ENCODE measurements around the gene L1TD1. TPM values are rescaled to one million over a fixed set of nuclear protein-coding genes. Genes with fewer than 3 reads are reported as not detected.

The L1TD1 gene
- total RNA-seq, 1 experiment from 2014 or later = 0.20 TPM

DNA sequence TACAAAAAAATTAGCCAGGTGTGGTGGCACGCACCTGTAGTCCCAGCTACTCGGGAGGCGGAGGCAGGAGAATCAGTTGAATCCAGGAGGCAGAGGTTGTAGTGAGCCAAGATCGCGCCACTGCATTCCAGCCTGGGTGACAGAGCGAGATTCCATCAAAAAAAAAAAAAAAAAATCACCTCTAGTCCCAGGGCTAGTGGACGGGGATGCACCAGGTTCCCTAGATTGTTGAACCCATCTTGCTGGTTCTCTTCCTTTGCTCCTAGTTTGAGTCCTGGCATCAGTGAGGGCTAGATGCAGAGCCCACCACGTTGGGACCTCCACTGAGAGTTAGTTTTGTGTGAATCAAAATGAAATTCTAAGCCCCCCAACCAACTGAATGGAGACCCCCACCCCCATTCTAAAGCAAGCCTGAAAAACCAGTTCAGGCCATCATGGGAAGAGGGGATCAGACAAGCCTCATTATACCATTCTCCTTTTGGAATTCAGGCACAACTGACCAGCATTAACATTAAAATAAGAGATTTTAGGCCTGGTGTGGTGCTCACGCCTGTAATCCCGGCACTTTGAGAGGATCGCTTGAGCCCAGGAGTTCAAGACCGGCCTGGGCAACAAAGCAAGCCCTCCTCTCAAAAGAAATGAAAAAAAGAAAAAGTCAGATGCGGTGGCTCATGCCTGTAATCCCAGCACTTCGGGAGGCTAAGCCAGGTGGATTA is 17.9 kb upstream of the L1TD1 start:
- BruUV-seq (replicated peaks) = no TSS peak
- RAD21 ChIA-PET (ENCODE audit: low non-redundant PET in 1 of 2, low total read pairs in 2 of 2, uncharacterized antibody in 2 of 2, unreplicated experiment in 2 of 2) = interaction anchor here in 1 of 2 experiments (1.2 to 1.5 kb wide), 2 partner anchors 226 to 230 kb away, joined by 3 to 5 read pairs; no protein-coding TSS in a partner anchor
- H3K9ac ChIP-seq (ENCODE audit: low read length) = no peak overlapping the region
- H3K4me2 ChIP-seq (ENCODE audit: low read length) = no peak overlapping the region
- no peak overlapping the region for H3K27ac ChIP-seq (ENCODE audit: low read depth, low read length)
- H3K36me3 ChIP-seq (ENCODE audit: control insufficient read depth in 1 of 2, insufficient read depth in 2 of 2, low read length in 2 of 2) = no peaks in the 10 kb centered on the region
- no peak overlapping the region for H2AFZ ChIP-seq (ENCODE audit: low read depth, low read length, poor library complexity, severe bottlenecking)
- H3K9me3 ChIP-seq (ENCODE audit: control insufficient read depth in 1 of 2, insufficient read depth in 1 of 2, low read depth in 1 of 2, low read length in 2 of 2) = no peaks in the 10 kb centered on the region
- DNase-seq (ENCODE audit: low read depth, low spot score) = no peak
- ATAC-seq = no peak
- no peaks in the 10 kb centered on the region for H3K4me1 ChIP-seq (ENCODE audit: control insufficient read depth in 1 of 2, insufficient read depth in 2 of 2, low read length in 2 of 2)
- no peaks in the 10 kb centered on the region for H3K27me3 ChIP-seq (ENCODE audit: insufficient read depth, low read length)
- H3K79me2 ChIP-seq (ENCODE audit: insufficient read depth, low read length) = no peaks in the 10 kb centered on the region
- no peak for TF ChIP-seq ZNF274 (IDR thresholded peaks at IDR 0.05; ENCODE audit: low read depth, low read length)
- TF ChIP-seq JUND (IDR thresholded peaks at IDR 0.05) = no peak
- no peak for TF ChIP-seq EZH2 (IDR thresholded peaks at IDR 0.05)
- TF ChIP-seq, protein P1, sequence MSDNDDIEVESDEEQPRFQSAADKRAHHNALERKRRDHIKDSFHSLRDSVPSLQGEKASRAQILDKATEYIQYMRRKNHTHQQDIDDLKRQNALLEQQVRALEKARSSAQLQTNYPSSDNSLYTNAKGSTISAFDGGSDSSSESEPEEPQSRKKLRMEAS (IDR thresholded peaks at IDR 0.05) = no peak
- no peak for TF ChIP-seq FOSL1 (IDR thresholded peaks at IDR 0.05; ENCODE audit: low read depth)
- TF ChIP-seq POLR2A (IDR thresholded peaks at IDR 0.05; ENCODE audit: borderline replicate concordance, extremely low read depth, insufficient read depth, insufficient read length) = no peak
- no peak for TF ChIP-seq RAD21 (IDR thresholded peaks at IDR 0.05; ENCODE audit: low read depth)
- TF ChIP-seq, protein P2, sequence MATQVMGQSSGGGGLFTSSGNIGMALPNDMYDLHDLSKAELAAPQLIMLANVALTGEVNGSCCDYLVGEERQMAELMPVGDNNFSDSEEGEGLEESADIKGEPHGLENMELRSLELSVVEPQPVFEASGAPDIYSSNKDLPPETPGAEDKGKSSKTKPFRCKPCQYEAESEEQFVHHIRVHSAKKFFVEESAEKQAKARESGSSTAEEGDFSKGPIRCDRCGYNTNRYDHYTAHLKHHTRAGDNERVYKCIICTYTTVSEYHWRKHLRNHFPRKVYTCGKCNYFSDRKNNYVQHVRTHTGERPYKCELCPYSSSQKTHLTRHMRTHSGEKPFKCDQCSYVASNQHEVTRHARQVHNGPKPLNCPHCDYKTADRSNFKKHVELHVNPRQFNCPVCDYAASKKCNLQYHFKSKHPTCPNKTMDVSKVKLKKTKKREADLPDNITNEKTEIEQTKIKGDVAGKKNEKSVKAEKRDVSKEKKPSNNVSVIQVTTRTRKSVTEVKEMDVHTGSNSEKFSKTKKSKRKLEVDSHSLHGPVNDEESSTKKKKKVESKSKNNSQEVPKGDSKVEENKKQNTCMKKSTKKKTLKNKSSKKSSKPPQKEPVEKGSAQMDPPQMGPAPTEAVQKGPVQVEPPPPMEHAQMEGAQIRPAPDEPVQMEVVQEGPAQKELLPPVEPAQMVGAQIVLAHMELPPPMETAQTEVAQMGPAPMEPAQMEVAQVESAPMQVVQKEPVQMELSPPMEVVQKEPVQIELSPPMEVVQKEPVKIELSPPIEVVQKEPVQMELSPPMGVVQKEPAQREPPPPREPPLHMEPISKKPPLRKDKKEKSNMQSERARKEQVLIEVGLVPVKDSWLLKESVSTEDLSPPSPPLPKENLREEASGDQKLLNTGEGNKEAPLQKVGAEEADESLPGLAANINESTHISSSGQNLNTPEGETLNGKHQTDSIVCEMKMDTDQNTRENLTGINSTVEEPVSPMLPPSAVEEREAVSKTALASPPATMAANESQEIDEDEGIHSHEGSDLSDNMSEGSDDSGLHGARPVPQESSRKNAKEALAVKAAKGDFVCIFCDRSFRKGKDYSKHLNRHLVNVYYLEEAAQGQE (IDR thresholded peaks at IDR 0.05; ENCODE audit: low read depth) = no peak
- TF ChIP-seq, protein P3, sequence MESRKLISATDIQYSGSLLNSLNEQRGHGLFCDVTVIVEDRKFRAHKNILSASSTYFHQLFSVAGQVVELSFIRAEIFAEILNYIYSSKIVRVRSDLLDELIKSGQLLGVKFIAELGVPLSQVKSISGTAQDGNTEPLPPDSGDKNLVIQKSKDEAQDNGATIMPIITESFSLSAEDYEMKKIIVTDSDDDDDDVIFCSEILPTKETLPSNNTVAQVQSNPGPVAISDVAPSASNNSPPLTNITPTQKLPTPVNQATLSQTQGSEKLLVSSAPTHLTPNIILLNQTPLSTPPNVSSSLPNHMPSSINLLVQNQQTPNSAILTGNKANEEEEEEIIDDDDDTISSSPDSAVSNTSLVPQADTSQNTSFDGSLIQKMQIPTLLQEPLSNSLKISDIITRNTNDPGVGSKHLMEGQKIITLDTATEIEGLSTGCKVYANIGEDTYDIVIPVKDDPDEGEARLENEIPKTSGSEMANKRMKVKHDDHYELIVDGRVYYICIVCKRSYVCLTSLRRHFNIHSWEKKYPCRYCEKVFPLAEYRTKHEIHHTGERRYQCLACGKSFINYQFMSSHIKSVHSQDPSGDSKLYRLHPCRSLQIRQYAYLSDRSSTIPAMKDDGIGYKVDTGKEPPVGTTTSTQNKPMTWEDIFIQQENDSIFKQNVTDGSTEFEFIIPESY (IDR thresholded peaks at IDR 0.05; ENCODE audit: extremely low read depth, insufficient replicate concordance, low read length) = no peak
- no peak for TF ChIP-seq YY1 (IDR thresholded peaks at IDR 0.05; ENCODE audit: extremely low read depth, insufficient replicate concordance, low read depth, low read length)
- TF ChIP-seq, protein P4, sequence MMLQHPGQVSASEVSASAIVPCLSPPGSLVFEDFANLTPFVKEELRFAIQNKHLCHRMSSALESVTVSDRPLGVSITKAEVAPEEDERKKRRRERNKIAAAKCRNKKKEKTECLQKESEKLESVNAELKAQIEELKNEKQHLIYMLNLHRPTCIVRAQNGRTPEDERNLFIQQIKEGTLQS (IDR thresholded peaks at IDR 0.05) = no peak
- no peak for TF ChIP-seq CEBPB (IDR thresholded peaks at IDR 0.05; ENCODE audit: low read depth)
- TF ChIP-seq CBX3 (IDR thresholded peaks at IDR 0.05; ENCODE audit: low read depth) = no peak
- no peak for TF ChIP-seq SIN3A (IDR thresholded peaks at IDR 0.05; ENCODE audit: low read depth)
- TF ChIP-seq ZFX (IDR thresholded peaks at IDR 0.05) = no peak
- intact Hi-C loops (cut with micrococcal nuclease) = no loop called here
- no peak overlapping the region for H3K4me3 ChIP-seq (replicated peaks in 1 of 2; ENCODE audit: low read depth in 1 of 2, low read length in 2 of 2)
- H3K9me2 ChIP-seq (ENCODE audit: insufficient read depth) = no peaks in the 10 kb centered on the region
- CTCF ChIA-PET = interaction anchor here (0.8 to 2.8 kb wide), 6 partner anchors 8 to 570 kb away, joined by 3 to 84 read pairs (median 8); no protein-coding TSS in a partner anchor
- POLR2A ChIA-PET = no interaction called here
- no peaks in the 10 kb centered on the region for H4K20me1 ChIP-seq (ENCODE audit: insufficient read depth)
